ENCODE data around the gene PIK3R5.

- TF ChIP-seq EZH2 (IDR thresholded peaks at IDR 0.05; ENCODE audit: borderline replicate concordance, low read depth, low read length, severe bottlenecking) (no peak), CTCF (IDR thresholded peaks at IDR 0.05; ENCODE audit: extremely low read depth in 1 of 2, insufficient read depth in 1 of 2, low read depth in 1 of 2, low read length in 2 of 2) (peak; percentile 65 to 71), MAX (IDR thresholded peaks at IDR 0.05; ENCODE audit: insufficient read depth, insufficient read length) (no peak), POLR2AphosphoS5 (IDR thresholded peaks at IDR 0.05; ENCODE audit: insufficient read depth, low read depth, low read length) (no peak), POLR2A (IDR thresholded peaks at IDR 0.05; ENCODE audit: low read depth, low read length) (no peak), JUN (IDR thresholded peaks at IDR 0.05; ENCODE audit: borderline replicate concordance, insufficient read depth, insufficient read length, low read depth) (no peak), MYC (IDR thresholded peaks at IDR 0.05; ENCODE audit: low read depth, low read length) (no peak), GATA2 (IDR thresholded peaks at IDR 0.05; ENCODE audit: insufficient read depth, insufficient read length, low read depth, low read length) (no peak), FOS (IDR thresholded peaks at IDR 0.05; ENCODE audit: borderline replicate concordance, insufficient read depth, low read length) (no peak)
Observed at GRCh38 chr17:8991514-8992285, 26.2 kb upstream of the PIK3R5 start.

Data from endothelial cell of umbilical vein (primary cell).